HG03280 (cell line): ENCODE data around the gene PRR5L.

Source experiments
- ATAC-seq: cut with Tn5 transposase; IDR thresholded peaks from one replicate; pipeline ENCODE4 v1.9.1; 2021; ENCODE audit warnings: mild to moderate bottlenecking, moderate library complexity; ENCODE audit not compliant: unreplicated experiment

PRR5L gene

DNA sequence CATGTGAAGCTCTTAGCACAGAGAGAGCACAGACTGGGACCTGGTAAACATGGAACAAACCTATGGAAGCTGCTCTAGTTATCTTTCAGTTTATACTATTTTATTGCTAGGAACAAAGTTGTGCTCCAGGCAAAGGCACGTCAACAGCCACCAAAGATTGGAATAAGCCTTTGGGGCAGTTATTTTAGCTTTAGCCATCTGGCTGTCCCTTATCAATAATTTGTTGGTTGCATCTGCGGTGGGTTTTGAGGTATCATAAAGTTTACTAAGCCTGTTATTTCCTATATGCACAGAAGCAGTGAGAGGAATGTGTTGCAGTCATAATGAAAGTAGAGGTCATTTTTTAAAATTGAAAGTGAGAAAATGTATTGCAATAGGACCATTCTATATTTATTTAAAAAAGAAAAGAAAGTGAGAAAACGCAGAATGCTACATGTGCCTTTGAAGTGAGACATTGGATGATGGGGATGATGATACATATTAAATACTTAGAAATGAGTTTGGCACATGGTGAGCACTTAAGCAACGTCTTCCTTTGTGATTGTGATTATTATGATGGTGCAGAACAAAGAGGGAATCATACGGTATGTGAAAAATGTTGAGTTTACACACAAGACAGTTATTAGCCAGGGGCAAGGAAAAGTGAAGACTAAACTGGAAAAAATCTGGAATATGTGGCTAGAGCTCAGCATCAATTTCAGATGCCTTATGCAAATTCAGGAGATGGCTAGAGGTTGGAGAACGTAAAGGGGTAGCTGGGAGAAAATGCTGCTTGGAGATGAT, 58.3 kb downstream of the PRR5L start:
- ATAC-seq, result peak; percentile 86

DNA sequence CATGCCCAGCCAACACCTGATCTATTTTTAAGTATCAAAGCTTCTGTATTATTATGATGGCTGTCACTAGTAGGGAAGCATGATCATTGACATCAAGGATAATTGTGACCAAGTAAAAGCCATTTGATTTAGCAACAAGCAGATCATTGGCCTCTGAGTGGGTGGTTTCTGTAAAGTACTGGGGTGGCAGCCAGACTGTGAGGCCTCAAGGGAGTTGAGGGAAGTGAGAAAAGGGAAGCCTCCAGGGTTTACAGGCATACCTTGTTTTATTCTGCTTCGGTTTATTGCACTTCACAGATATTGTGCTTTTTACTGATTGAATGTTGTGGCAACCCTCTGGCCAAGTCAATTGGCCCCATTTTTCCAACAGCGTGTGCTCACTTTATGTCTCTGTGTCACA, 60.1 kb downstream of the PRR5L start:
- ATAC-seq, result no peak

GRCh38 chr11:36357831-36358230, 61.7 kb downstream of the PRR5L start:
- no peak for ATAC-seq

GRCh38 chr11:36358436-36358835, 62.3 kb downstream of the PRR5L start:
- ATAC-seq, result no peak

GRCh38 chr11:36360318-36360717, 64.2 kb downstream of the PRR5L start:
- no peak for ATAC-seq

DNA sequence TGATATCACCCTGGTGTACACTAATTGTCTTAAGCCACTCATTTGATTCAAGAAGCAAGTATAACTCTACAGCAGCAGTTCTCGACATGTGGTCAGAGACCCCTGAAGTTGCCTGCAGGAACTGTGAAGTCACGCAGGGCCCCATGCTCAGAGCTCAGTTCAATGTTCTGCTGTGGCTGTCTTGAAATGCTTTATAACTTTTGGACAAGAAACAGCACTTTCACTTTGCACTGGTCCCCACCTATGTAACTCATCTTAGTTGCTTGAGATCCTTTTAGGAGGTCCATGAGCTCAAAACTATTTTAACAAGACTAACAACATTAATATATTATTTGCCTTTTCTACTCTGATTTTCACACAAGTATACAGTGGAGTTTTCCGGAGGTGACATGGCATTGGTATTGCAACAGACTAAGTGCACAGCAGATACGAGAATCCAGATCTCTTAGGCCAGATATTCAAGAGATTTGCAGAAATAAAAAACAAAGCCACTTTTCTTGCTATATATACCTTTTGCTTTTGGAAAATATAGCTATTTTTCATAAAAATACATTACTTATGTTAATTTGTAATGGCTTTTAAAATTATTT, 64.8 kb downstream of the PRR5L start:
- no peak for ATAC-seq

DNA sequence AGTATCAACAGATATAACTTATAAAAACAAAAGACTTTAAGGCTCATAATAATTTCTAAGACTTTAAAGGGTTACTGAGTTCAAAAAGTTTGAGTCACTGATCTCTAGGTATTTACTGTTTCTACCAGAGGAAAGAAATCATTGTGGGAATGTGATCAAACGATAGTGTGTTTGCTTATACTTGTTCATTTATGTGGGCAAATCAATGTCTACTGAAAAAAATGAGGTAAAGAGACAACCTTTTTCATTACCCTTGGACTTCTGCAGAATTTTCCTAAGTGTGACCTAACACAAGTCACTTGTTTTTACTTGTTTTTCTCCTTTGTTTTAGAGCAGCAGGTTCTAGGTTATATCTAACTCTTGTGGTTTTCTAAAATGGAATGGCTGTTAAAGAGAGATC, 65.4 kb downstream of the PRR5L start:
- no peak for ATAC-seq

GRCh38 chr11:36361901-36362391, 65.9 kb downstream of the PRR5L start:
- no peak for ATAC-seq

DNA sequence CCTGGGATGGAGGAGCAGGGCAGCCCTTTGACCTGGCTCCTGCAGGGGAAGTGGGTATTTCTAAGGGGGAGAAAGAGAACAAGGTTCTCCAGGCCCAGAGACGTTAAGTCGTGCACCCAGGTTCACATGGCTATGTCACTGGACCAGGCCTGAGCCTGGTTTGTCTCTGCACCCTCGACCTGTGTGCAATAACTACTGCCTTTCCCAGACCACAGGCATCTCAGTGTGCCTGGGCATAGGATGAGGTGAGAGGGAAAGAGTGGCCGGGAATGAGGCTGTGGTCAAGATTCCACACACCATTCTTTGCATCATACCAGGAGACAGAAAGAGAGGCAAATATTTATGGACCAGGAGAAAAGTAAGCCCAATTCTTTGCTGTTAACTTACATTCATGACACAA, 66.8 kb downstream of the PRR5L start:
- no peak for ATAC-seq

DNA sequence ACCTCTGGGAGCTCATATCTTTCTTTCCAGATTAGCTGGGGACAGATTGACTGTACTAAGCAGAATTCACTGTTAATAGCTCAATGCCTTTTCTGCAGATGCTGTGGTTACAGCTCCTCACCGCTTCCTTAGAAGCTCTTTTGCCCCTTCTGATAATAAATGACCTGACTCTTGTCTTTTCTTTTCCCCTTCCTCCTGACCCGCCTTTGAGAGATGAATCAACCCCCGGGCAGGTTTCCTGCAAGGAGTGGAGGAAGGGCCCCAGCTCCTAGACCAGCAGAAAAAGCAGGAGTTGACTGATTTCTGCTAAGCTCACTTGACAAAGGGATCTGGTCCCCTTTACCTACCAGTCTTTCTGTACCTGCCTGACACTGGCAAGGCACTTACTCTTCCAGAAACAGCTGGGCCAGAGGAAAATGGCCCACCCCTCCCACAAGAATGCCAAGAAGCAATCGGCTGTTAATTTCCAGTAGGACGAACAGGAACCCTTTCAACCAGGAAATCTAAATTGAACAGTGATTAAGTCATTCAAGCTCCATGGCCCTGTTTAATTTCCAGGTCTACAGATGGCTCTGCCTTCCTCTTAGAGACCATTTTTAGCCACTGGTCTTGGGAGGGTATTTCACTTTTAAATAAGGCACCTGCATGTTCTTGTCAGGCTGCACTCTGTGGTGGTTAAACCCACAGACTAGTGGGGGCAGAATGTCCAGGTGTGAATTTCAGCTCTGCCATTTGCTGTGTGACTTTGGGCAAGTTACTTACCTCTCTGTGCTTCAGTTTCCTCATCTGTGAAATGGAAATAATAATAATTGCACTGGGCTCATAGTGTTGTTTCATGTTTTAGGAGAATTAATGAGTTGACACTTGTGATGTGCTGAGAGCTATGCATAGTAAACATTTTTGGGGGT, 67.5 kb downstream of the PRR5L start:
- no peak for ATAC-seq

DNA sequence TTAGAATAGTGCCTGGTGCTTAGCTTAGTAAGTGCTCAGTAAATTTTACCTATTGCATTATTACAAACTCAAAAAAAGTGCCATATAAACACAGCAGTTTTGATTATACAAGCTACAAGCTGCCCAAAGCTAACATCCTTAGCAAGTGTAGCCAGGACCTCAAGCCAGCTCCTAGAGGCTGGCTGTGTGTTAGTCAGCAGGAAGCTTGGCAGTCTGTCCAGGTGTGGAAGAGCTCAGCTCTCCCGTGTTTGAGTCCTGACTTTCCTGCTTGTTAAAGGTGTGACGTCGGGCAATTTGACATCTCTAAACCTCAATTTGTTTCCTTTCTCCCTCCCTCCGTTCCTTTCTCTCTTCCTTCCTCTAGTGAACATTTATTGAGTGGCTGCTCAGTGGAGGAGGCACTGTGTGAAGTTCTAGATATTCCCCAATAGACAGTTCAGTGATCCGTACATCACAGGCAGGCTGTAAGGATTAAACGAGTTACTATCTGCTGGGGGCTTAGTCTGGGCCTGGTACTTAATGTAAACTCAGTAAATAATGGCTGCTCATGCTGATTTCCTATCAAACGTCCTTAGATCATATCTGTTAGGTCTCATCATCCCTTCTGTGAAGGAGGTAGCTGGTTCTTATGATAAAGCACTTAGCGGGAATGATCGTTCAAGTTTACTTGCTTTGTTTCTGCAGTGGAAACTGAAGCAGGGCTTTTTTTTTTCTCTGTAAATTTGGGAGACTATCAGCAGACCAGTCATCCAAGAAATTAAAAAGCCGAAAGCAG, 68.7 kb downstream of the PRR5L start:
- no peak for ATAC-seq

DNA sequence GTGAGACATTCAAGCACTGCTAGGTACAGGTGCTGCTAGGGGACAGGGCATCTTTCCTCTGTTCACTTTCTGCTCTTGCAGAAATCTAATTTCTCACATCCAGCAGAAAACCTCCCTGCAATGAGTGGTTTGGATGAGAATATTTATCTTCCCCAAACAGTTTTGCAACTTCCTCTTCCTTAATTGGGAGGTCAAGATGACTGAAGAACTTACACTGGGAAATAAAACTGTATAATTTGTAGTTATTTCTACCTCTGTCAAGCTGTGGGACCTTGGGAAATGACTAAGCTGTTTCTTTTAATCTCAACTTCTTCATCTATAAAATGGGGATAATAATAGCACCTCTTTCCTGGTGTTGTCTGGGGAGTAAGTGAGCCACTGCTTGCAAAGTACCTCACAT, 69.8 kb downstream of the PRR5L start:
- no peak for ATAC-seq

DNA sequence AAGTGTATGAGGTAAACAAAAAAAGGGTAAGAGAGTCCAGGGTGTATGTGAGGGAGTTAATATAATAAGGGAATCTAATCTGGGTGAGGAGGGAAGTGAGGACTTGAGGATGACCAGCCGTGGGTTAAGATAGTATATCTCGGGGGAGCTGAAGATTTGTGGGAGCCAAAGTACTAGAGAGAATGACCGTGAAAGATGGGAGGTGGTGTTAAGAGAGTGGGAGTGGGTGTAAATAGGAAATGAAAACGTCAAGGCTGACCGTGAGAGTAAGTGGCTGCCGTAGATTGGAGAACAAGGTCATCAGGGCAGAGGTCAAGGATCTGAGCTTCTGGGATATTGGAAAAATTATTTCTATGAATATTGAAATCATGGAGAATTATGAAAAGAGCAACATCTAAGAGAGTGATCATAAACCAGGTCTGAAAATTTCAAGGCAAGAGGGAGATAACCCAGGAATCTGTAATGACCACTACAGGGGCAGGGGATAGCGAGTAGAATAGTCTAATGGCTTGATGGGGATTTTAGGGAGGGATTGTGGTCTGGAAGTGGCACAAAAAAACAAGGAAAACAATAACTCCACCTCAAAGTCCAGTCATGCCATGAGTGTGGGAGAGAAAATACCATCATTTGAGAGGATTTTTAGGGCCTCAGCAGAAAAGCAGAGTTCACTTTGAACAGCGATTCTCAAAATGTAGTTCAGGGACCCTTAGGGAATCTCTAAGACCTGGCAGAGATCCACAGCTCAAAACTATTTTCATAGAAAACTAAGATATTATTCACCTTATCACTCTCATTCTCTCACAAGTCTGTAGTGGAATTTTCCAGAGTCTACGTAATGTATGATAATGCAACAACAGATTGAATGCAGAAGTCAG, 72.0 kb downstream of the PRR5L start:
- no peak for ATAC-seq

GRCh38 chr11:36371181-36371580, 75.1 kb downstream of the PRR5L start:
- ATAC-seq, result no peak

GRCh38 chr11:36371590-36371989, 75.5 kb downstream of the PRR5L start:
- no peak for ATAC-seq

- no peak for ATAC-seq
Observed at GRCh38 chr11:36372101-36372771, 76.1 kb downstream of the PRR5L start.

GRCh38 chr11:36373016-36374010, 77.2 kb downstream of the PRR5L start:
- no peak for ATAC-seq

- ATAC-seq, result no peak
Observed at GRCh38 chr11:36374726-36375125, 78.6 kb downstream of the PRR5L start.
